CD4-positive, alpha-beta T cell treated with Interleukin-4 for 4 hours (primary cell): ENCODE data around the gene CCDC13.

Experiments
- DNase-seq: peaks from one replicate; pipeline ENCODE4 v3.0.0-alpha.2; 2020

The CCDC13 gene

DNA sequence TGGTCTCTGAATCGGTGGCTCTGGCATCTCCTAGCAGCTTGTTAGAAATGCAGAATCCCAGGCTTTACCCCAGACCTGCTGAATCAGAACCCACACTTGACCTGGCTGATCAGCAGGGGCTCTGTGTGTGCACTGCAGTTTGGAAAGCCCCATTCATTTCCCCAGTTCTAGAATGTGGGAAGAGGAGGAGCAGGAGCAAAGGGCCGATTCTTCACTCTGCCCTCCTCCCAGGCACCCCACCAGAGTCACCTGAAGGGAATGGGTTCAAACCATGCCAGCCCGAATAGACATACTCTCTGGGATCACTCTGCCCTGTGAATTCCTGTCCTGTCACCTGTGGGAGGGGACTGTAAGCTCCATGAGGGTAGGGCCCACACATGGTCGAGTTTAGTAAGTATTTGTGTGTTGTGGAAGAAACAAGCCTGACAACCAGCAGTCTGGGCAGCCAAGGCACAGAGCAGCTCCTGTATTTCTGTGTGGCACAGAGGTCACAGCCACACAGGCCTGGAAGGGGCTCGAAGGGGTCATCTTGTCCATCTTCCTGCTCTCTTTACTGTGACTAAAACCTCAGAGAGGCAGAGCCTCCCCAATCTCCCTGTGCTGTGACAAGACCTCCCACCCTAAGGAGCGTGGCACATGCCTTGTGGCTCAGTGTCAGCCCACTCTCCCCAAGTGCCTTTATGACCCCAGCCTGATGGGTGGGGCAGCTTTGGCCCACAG lies 41.4 kb downstream of the CCDC13 start:
- no peak for DNase-seq

DNA sequence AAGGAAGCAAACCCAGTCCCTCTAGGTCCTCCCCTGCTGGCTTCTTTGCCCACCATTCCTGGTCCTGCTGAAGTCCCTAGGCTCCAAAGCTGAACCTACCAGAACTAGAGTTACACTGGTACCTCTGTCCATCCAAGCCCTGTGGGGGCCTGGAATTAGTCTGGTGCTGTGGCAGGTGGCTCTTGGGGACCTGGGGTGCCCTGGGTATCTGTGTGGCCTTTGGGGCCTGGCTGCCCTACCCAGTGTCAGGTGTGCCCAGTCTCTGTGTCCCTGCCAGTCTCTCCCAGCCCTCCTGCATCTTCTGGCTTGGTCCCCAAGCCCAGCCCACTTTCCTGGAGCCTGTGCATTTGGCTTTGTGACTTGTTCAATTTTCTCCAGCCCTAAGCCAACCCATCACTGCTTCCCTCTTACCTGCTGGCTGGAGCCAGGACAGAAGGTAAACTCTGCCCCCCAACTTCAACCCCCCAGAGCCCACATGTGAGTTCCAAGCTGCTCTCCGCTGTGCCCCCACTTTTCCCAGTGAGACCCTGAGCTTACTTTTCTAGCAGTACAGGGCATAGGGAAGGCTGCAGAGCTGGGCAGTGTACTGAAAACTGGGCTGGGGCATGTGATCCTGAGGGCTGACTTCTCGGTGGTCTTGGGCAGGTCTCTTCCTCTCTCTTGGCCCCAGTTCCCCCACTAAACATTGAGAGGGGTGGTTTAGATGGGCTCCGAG lies 42.2 kb downstream of the CCDC13 start:
- DNase-seq = no peak

DNA sequence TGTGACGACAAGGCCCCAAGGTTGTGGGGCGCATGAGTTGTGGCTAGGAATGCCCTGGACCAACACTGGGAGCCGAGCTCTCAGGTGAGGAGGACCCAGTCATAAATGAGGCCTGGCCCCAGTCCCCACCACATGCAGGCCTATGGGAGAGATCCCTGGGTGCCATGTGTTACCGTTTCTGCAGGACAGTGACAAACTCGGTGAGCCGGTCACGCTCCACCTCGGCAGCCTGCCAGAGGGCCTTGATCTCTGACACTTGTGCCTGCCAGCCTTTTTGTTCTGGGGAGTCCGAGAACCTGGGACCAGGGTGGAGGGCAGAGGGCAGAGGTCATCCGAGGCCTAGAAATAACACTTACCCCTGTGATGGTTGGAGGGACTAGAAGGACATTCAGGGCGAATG lies 42.8 kb downstream of the CCDC13 start:
- no peak for DNase-seq

DNA sequence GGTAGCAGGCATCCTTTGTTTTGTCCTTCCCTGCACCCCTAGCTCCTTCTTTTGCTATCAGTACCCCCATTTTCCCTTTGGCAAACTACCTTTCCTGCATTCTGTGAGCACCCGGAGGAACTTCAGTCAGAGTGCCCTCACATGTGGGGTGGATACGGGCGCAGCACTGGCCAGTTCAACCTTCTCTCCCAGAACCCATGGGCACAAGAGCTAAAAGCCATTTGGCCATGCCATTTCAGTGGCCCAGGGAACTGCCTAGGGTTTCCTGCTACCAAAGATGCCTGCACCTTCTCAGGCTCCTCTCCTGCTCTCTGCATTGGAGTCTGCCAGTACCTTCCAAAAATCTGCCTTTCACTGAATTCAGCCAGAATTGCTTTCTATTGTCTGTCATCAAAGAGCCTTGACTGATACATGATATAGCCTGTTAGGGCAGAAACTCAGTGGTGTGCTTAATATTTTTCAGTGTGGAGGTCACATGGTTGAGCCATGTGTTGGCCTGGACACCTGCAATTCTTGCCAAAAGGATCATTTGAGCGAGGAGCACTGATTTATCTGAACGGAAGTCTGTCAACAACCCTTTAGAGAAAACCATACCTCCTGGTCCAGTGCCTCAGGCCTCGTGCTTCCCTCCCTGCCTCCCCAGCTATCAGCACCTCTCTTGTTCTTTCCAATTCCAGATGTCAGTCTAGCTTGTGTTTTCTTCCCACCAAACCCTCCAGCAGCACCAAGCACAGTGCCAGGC lies 43.5 kb downstream of the CCDC13 start:
- no peak for DNase-seq

DNA sequence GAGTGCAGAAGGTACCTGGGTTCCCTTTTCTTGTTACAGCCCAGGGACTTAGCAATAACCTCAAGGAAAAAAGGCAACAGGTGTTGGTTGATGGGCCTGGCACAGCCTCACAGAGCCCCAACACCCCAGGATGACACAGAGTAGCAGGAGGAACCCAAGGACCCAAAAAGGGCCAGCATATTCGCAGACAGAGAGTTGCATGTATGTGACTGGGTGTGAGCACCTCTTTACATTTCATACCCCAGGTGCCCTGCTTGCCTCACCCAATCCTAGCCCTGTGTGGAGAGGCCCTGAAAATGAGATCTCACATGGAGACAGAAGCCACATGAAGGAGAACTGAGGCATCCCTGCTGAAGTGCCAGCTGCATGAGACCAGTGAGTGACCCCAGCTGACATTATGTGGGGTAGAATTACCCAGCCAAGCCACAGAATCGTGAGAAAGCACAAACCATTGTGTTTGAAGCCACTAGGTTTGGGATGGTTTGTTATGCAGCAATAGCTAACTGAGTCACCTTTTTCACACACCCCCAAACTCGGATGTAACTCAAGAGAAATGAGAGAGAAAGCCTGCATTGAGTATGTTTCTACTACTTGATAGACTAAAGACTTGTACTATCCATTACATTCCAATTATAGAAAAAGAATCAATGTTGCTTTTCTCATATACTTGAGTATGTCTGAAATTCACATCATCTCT lies 44.2 kb downstream of the CCDC13 start:
- DNase-seq = no peak

DNA sequence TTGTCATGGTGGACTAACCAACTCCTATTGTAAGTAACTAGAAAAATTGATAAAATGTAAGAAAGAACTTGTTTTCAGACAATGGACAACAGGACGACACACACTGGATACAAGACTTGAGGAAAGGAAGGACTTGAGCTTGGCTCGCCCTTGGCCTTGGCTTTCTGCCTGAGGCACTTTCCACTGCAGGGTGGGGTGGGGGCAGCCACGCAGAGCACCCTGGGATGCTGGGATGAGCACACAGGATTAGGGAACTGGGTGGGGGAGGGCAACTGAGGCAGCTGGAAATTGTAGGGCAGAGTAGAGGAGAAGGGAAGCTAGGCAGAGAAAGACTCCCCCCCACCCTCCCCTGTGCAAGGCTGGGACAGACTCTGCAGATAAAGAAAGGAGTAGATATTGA lies 45.0 kb downstream of the CCDC13 start:
- DNase-seq = no peak

DNA sequence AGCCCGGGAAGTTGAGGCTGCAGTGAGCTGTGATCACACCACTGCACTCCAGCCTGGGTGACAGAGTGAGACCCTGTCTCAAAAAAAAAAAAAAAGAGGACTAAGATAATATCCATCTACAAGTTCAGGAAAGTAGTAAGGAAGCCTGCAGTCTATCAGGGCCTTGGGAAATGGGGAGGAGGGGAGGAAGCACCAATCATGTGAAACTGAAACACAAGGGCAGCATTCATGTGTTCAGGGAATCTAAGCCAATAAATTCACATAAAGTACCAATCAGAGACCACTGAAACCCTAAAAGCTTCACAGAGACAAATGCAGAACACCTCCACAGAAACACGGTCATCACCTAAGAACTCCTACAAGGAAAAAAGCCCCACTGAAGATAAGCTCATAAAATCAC lies 47.6 kb downstream of the CCDC13 start:
- DNase-seq = no peak

DNA sequence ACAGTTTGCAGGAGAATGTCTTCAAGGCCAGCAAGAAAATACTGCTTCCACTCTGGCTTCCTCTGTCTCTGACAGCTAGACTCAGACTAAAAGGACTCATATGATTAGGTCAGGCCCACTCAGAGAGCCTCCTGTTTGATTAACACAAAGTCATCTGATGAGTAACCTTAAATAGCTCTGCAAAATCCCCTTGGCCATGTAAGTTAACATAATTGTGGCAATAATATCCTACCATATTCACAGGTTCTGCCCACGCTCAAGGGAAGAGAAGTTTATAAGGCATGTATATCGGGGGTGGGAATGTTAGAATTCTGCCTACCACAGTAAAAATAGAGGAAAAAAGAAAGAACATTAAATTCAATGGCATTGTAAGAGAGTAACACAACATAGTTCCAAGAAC lies 49.8 kb downstream of the CCDC13 start:
- no peak for DNase-seq
